Measurements from ENCODE around the gene HAUS7. TPM values are rescaled to one million over a fixed set of nuclear protein-coding genes. Genes with fewer than 3 reads are reported as not detected.

HAUS7 gene
- total and polyA plus RNA-seq, 4 donors: 11.3 to 42.9 (median 28.0) TPM

DNA sequence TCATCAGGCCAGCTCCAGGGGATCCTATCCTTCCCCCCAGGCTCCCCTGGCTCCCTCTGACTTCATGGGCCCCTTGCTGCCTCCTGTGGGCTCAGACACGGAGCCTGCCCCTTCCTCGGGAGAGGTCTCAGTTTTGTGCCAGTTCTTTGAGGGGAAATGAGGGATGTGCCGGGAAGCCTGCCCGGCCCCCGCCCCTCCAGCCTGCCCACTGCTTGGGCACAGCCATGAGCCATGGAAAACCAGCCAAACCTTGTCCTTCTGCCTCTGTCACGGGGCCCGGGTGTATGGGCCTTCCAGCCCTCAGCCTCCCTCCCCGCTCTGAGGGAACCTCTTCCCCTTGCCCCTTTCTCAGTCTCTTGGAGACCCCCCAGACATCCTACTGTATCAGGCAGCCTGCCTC lies 31.2 kb upstream of the HAUS7 start:
- TF ChIP-seq, protein P1, sequence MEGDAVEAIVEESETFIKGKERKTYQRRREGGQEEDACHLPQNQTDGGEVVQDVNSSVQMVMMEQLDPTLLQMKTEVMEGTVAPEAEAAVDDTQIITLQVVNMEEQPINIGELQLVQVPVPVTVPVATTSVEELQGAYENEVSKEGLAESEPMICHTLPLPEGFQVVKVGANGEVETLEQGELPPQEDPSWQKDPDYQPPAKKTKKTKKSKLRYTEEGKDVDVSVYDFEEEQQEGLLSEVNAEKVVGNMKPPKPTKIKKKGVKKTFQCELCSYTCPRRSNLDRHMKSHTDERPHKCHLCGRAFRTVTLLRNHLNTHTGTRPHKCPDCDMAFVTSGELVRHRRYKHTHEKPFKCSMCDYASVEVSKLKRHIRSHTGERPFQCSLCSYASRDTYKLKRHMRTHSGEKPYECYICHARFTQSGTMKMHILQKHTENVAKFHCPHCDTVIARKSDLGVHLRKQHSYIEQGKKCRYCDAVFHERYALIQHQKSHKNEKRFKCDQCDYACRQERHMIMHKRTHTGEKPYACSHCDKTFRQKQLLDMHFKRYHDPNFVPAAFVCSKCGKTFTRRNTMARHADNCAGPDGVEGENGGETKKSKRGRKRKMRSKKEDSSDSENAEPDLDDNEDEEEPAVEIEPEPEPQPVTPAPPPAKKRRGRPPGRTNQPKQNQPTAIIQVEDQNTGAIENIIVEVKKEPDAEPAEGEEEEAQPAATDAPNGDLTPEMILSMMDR (IDR thresholded peaks at IDR 0.05; ENCODE audit: control extremely low read depth, extremely low read depth): no peak
- no peaks in the 10 kb centered on the region for H3K36me3 ChIP-seq (ENCODE audit: control insufficient read depth in 4 of 4, insufficient read depth in 4 of 4, low read length in 4 of 4)
- no peak overlapping the region for H3K9ac ChIP-seq (ENCODE audit: insufficient read depth in 1 of 2, low read length in 2 of 2)
- no peak overlapping the region for H3K4me3 ChIP-seq
- DNase-seq (no peak), ATAC-seq (ENCODE audit: insufficient read depth, low FRiP score) (no peak)
- no peaks in the 10 kb centered on the region for H3K27me3 ChIP-seq (ENCODE audit: control insufficient read depth in 3 of 3, insufficient read depth in 3 of 3, low read length in 2 of 3)
- H3K27ac ChIP-seq (ENCODE audit: low read depth in 1 of 2, low read length in 1 of 2): no peak overlapping the region
- H3K4me1 ChIP-seq (ENCODE audit: control insufficient read depth in 5 of 5, insufficient read depth in 5 of 5, low read length in 5 of 5): peaks cover 0 to under 1% (median 0%) of the 10 kb centered on the region in 5 donors
- peaks cover 0 to 3% (median 0%) of the 10 kb centered on the region in 4 donors for H3K9me3 ChIP-seq (ENCODE audit: control insufficient read depth in 4 of 4, insufficient read depth in 3 of 4, low read length in 3 of 4)
- WGBS, 2 donors: 87 to 89% methylated on average over 5 to 8 of the region's 8 CpGs

DNA sequence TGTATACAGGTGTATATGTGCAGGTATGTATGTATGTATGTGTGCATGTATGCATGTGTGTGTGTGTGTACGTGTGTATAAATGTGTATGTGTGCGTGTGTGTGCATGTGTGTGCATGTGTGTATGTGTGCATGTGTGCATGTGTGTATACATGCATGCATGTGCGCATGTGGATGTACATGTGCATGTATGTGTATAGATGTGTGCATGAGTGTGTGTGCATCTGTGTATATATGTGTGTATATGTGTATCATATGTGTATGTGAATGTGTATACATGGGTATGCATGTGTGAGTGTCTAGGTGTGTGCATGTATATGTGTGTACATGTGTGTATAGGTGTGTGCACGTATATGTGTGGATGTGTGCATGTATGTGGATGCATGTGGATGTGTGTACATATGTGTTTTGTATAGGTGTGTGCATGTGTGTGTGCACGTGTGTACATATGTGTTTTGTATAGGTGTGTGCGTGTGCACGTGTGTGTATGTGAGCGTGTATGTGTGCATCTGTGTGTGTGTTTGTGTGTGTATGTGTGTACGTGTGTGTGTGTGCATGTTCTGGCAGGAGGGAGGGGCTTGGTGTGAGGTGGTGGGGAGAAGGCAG lies 30.4 kb upstream of the HAUS7 start:
- no peak overlapping the region for H3K9ac ChIP-seq (ENCODE audit: insufficient read depth in 1 of 2, low read length in 2 of 2)
- H3K4me3 ChIP-seq: no peak overlapping the region
- ATAC-seq (ENCODE audit: insufficient read depth, low FRiP score) (no peak), DNase-seq (no peak)
- no peaks in the 10 kb centered on the region for H3K9me3 ChIP-seq (ENCODE audit: control insufficient read depth in 4 of 4, insufficient read depth in 3 of 4, low read length in 3 of 4)
- WGBS, 2 donors: 91 to 95% methylated on average over 9 of the region's 9 CpGs
- H3K4me1 ChIP-seq (ENCODE audit: control insufficient read depth in 5 of 5, insufficient read depth in 5 of 5, low read length in 5 of 5): peaks cover 0 to 3% (median 0%) of the 10 kb centered on the region in 5 donors
- H3K36me3 ChIP-seq (ENCODE audit: control insufficient read depth in 4 of 4, insufficient read depth in 4 of 4, low read length in 4 of 4): no peaks in the 10 kb centered on the region
- TF ChIP-seq, protein P1 (IDR thresholded peaks at IDR 0.05; ENCODE audit: control extremely low read depth, extremely low read depth): no peak
- no peaks in the 10 kb centered on the region for H3K27me3 ChIP-seq (ENCODE audit: control insufficient read depth in 3 of 3, insufficient read depth in 3 of 3, low read length in 2 of 3)
- no peak overlapping the region for H3K27ac ChIP-seq (ENCODE audit: low read depth in 1 of 2, low read length in 1 of 2)

DNA sequence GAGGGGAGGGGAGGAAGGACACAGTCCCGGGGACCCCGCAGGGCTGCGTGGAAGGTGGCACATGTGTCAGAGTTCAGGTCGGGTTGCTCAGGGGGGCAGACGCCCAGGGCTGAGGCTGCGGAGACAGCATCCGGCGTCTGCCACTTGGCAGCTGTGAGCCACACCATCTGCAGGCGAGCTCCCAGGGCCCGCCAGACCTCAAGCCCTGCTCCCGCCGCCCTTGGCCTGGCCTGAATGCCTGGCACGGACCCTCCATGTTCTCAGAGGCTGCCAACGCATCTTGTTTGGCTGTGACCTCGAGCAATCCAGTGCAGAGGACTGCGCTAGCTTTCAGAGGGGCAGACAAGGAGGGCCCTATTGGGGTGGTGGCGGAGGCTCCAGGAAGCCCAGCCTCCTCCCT lies 29.5 kb upstream of the HAUS7 start:
- no peak overlapping the region for H3K9ac ChIP-seq (ENCODE audit: insufficient read depth in 1 of 2, low read length in 2 of 2)
- no peaks in the 10 kb centered on the region for H3K9me3 ChIP-seq (ENCODE audit: control insufficient read depth in 4 of 4, insufficient read depth in 3 of 4, low read length in 3 of 4)
- peaks cover 0 to 3% (median 0%) of the 10 kb centered on the region in 5 donors for H3K4me1 ChIP-seq (ENCODE audit: control insufficient read depth in 5 of 5, insufficient read depth in 5 of 5, low read length in 5 of 5)
- WGBS, 2 donors: 76 to 77% methylated on average over 15 to 17 of the region's 17 CpGs
- H3K27ac ChIP-seq (ENCODE audit: low read depth in 1 of 2, low read length in 1 of 2): no peak overlapping the region
- no peak for ATAC-seq (ENCODE audit: insufficient read depth, low FRiP score)
- no peak overlapping the region for H3K4me3 ChIP-seq
- no peaks in the 10 kb centered on the region for H3K27me3 ChIP-seq (ENCODE audit: control insufficient read depth in 3 of 3, insufficient read depth in 3 of 3, low read length in 2 of 3)
- H3K36me3 ChIP-seq (ENCODE audit: control insufficient read depth in 4 of 4, insufficient read depth in 4 of 4, low read length in 4 of 4): no peaks in the 10 kb centered on the region
- TF ChIP-seq, protein P1 (IDR thresholded peaks at IDR 0.05; ENCODE audit: control extremely low read depth, extremely low read depth): no peak
- peak in 1 of 3 donors; percentile 16 for DNase-seq

DNA sequence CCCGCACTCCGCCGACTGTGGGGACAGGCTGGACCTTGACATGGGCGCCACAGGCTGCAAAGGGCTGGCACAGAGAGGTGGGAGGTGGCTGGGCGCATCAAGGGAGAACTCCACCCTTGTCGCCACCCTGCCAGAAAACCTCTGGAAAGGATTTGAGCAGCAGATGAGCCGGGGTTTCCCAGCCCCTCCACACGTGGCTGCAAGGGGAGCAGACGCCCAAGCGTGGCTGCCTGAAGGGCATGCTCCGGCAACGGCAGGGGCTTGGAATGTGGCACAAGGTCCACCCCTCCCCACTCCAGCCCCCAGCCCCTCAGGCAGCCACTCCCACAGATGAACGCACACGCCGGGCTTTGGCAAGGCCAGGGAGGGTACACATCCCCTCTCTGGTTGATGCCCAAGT lies 29.0 kb upstream of the HAUS7 start:
- TF ChIP-seq, protein P1 (IDR thresholded peaks at IDR 0.05; ENCODE audit: control extremely low read depth, extremely low read depth): no peak
- no peaks in the 10 kb centered on the region for H3K27me3 ChIP-seq (ENCODE audit: control insufficient read depth in 3 of 3, insufficient read depth in 3 of 3, low read length in 2 of 3)
- H3K4me3 ChIP-seq: no peak overlapping the region
- DNase-seq: no peak
- ATAC-seq (ENCODE audit: insufficient read depth, low FRiP score): no peak
- 72 to 100% methylated on average over 3 to 15 of the region's 15 CpGs for WGBS, 2 donors
- peaks cover 0 to 4% (median 2%) of the 10 kb centered on the region in 5 donors for H3K4me1 ChIP-seq (ENCODE audit: control insufficient read depth in 5 of 5, insufficient read depth in 5 of 5, low read length in 5 of 5)
- H3K36me3 ChIP-seq (ENCODE audit: control insufficient read depth in 4 of 4, insufficient read depth in 4 of 4, low read length in 4 of 4): no peaks in the 10 kb centered on the region
- no peak overlapping the region for H3K27ac ChIP-seq (ENCODE audit: low read depth in 1 of 2, low read length in 1 of 2)
- no peaks in the 10 kb centered on the region for H3K9me3 ChIP-seq (ENCODE audit: control insufficient read depth in 4 of 4, insufficient read depth in 3 of 4, low read length in 3 of 4)
- no peak overlapping the region for H3K9ac ChIP-seq (ENCODE audit: insufficient read depth in 1 of 2, low read length in 2 of 2)

All from lung (tissue), 12 donors.